CD8-positive, alpha-beta memory T cell (primary cell): ENCODE data around the gene CCBE1. TPM values are rescaled to one million over a fixed set of nuclear protein-coding genes. Genes with fewer than 3 reads are reported as not detected.

Experiments used
- CTCF ChIA-PET: fragments of 350-600 bp; sonication (Branson Sonifier 250); formaldehyde crosslinking; loops from one replicate; lab custom pipeline; 2021; ENCODE audit warnings: antibody characterized with exemption; lab: Charles Lee
- POLR2A ChIA-PET: fragments of 350-600 bp; sonication (Branson Sonifier 250); formaldehyde crosslinking; loops from one replicate; lab custom pipeline; 2021; ENCODE audit warnings: antibody characterized with exemption; lab: Charles Lee
- DNase-seq, 5 donors: peaks; one replicate each; pipeline versions ENCODE4 v3.0.0 to v3.0.0-alpha.2; 2020 to 2022; ENCODE audit warnings: mixed read lengths in 1 of 5
- H3K27ac ChIP-seq: one replicate; pipeline ENCODE4 v1.7.0; 2013; ENCODE audit warnings: low read depth, mild to moderate bottlenecking, low read length, moderate library complexity
- H3K27me3 ChIP-seq: 2 replicates; pipeline ENCODE4 v1.7.0; 2013; ENCODE audit warnings: low read length, mild to moderate bottlenecking; ENCODE audit not compliant: insufficient read depth, poor library complexity, severe bottlenecking
- H3K36me3 ChIP-seq: 2 replicates; pipeline ENCODE4 v1.7.0; 2013; ENCODE audit warnings: mild to moderate bottlenecking, low read length, moderate library complexity; ENCODE audit not compliant: insufficient read depth
- H3K4me1 ChIP-seq: 2 replicates; pipeline ENCODE4 v1.7.0; 2013; ENCODE audit warnings: mild to moderate bottlenecking, low read length, moderate library complexity; ENCODE audit not compliant: insufficient read depth
- H3K4me3 ChIP-seq: 2 replicates; pipeline ENCODE4 v1.7.0; 2013; ENCODE audit warnings: mild to moderate bottlenecking, low read length
- H3K9me3 ChIP-seq: 2 replicates; pipeline ENCODE4 v1.7.0; 2013; ENCODE audit warnings: mild to moderate bottlenecking, low read length
- H3K27ac Mint-ChIP-seq, 8 donors: one replicate each; pipeline ENCODE4 v1.8.0; 2020 to 2021; ENCODE audit warnings: mixed read lengths in 8 of 8, mild to moderate bottlenecking in 6 of 8, inconsistent platforms in 3 of 8, moderate library complexity in 3 of 8
- H3K27me3 Mint-ChIP-seq, 2 donors: one replicate each; pipeline ENCODE4 v1.8.0; 2020 to 2021; ENCODE audit warnings: mixed read lengths in 2 of 2, mild to moderate bottlenecking in 1 of 2, moderate library complexity in 1 of 2
- H3K36me3 Mint-ChIP-seq, 3 donors: one replicate each; pipeline ENCODE4 v1.8.0; 2020 to 2021; ENCODE audit warnings: mixed read lengths in 3 of 3, inconsistent platforms in 1 of 3, mild to moderate bottlenecking in 1 of 3
- H3K4me1 Mint-ChIP-seq, 3 donors: one replicate each; pipeline ENCODE4 v1.8.0; 2020 to 2021; ENCODE audit warnings: mixed read lengths in 3 of 3, inconsistent platforms in 1 of 3, mild to moderate bottlenecking in 1 of 3
- H3K4me3 Mint-ChIP-seq, 7 donors: one replicate each; pipeline ENCODE4 v1.8.0; 2020 to 2021; ENCODE audit warnings: mixed read lengths in 7 of 7, mild to moderate bottlenecking in 6 of 7, moderate library complexity in 4 of 7, inconsistent platforms in 2 of 7
- H3K9me3 Mint-ChIP-seq, 5 donors: one replicate each; pipeline ENCODE4 v1.8.0; 2020 to 2022; ENCODE audit warnings: mixed read lengths in 5 of 5, mild to moderate bottlenecking in 3 of 5, moderate library complexity in 2 of 5, inconsistent platforms in 1 of 5
- polyA plus RNA-seq: library from polyadenylated mRNA; unstranded; fragments of 300-500 nt; fragmentation: Illumina TruSeq; gene quantifications from one replicate; pipeline ENCODE4 v1.2.3, GENCODE V29; 2021
- total RNA-seq, 2 experiments: library from RNA; stranded (reverse); gene quantifications; one replicate each; pipeline ENCODE4 v1.2.3, GENCODE V29; 2021

The CCBE1 gene
- total and polyA plus RNA-seq, 3 experiments from 2014 or later, result not detected

GRCh38 chr18:59569390-59569791, 127.8 kb downstream of the CCBE1 start:
- Mint-ChIP-seq H3K36me3 (peaks cover 0 to 4% (median 0%) of the 10 kb centered on the region in 3 donors), H3K4me3 (no peak overlapping the region), H3K4me1 (no peaks in the 10 kb centered on the region), H3K27me3 (peaks cover 7% of the 10 kb centered on the region in 2 donors), H3K9me3 (peaks cover 0 to 4% (median 0%) of the 10 kb centered on the region in 5 donors), H3K27ac (no peak overlapping the region)
- no peak overlapping the region for H3K27ac ChIP-seq
- DNase-seq, result no peak
- H3K4me1 ChIP-seq, result no peaks in the 10 kb centered on the region
- CTCF ChIA-PET, result no interaction called here
- no peaks in the 10 kb centered on the region for H3K27me3 ChIP-seq
- no peak overlapping the region for H3K4me3 ChIP-seq
- H3K36me3 ChIP-seq, result no peaks in the 10 kb centered on the region
- H3K9me3 ChIP-seq, result no peaks in the 10 kb centered on the region
- POLR2A ChIA-PET, result no interaction called here

GRCh38 chr18:59567431-59567830, 129.8 kb downstream of the CCBE1 start:
- no peak for DNase-seq
- H3K27ac ChIP-seq, result no peak overlapping the region
- no peaks in the 10 kb centered on the region for H3K9me3 ChIP-seq
- Mint-ChIP-seq H3K9me3 (peaks cover 0 to 6% (median 0%) of the 10 kb centered on the region in 5 donors), H3K27me3 (peaks cover 7 to 9% of the 10 kb centered on the region in 2 donors), H3K36me3 (peaks cover 0 to 4% (median 0%) of the 10 kb centered on the region in 3 donors), H3K27ac (no peak overlapping the region), H3K4me3 (no peak overlapping the region), H3K4me1 (no peaks in the 10 kb centered on the region)
- no peak overlapping the region for H3K4me3 ChIP-seq
- POLR2A ChIA-PET, result no interaction called here
- no peaks in the 10 kb centered on the region for H3K4me1 ChIP-seq
- no peaks in the 10 kb centered on the region for H3K36me3 ChIP-seq
- no peaks in the 10 kb centered on the region for H3K27me3 ChIP-seq
- CTCF ChIA-PET, result no interaction called here

- H3K9me3 Mint-ChIP-seq, result peaks cover 0 to 8% (median 0%) of the 10 kb centered on the region in 5 donors
- no peaks in the 10 kb centered on the region for H3K9me3 ChIP-seq
- H3K36me3 Mint-ChIP-seq, result peaks cover 0 to 4% (median 0%) of the 10 kb centered on the region in 3 donors
- ChIA-PET CTCF (no interaction called here), POLR2A (no interaction called here)
- no peaks in the 10 kb centered on the region for H3K36me3 ChIP-seq
- no peaks in the 10 kb centered on the region for H3K4me1 ChIP-seq
- no peak overlapping the region for H3K4me3 ChIP-seq
- H3K27ac Mint-ChIP-seq, result no peak overlapping the region
- H3K4me1 Mint-ChIP-seq, result no peaks in the 10 kb centered on the region
- H3K27me3 ChIP-seq, result no peaks in the 10 kb centered on the region
- H3K4me3 Mint-ChIP-seq, result no peak overlapping the region
- DNase-seq, result no peak
- H3K27ac ChIP-seq, result no peak overlapping the region
- H3K27me3 Mint-ChIP-seq, result peaks cover 7 to 12% of the 10 kb centered on the region in 2 donors
These were observed 130.7 kb downstream of the CCBE1 start for GRCh38 chr18:59566533-59566971.

GRCh38 chr18:59565957-59566356, 131.3 kb downstream of the CCBE1 start:
- Mint-ChIP-seq H3K27me3 (peaks cover 7 to 12% of the 10 kb centered on the region in 2 donors), H3K36me3 (peaks cover 0 to 4% (median 0%) of the 10 kb centered on the region in 3 donors), H3K27ac (no peak overlapping the region), H3K4me1 (no peaks in the 10 kb centered on the region), H3K4me3 (no peak overlapping the region), H3K9me3 (peaks cover 0 to 8% (median 0%) of the 10 kb centered on the region in 5 donors)
- CTCF ChIA-PET, result no interaction called here
- no peaks in the 10 kb centered on the region for H3K27me3 ChIP-seq
- H3K9me3 ChIP-seq, result no peaks in the 10 kb centered on the region
- H3K36me3 ChIP-seq, result no peaks in the 10 kb centered on the region
- DNase-seq, result no peak
- POLR2A ChIA-PET, result no interaction called here
- H3K4me1 ChIP-seq, result no peaks in the 10 kb centered on the region
- no peak overlapping the region for H3K4me3 ChIP-seq
- no peak overlapping the region for H3K27ac ChIP-seq

- ChIA-PET POLR2A (no interaction called here), CTCF (no interaction called here)
- no peaks in the 10 kb centered on the region for H3K4me1 ChIP-seq
- H3K9me3 ChIP-seq, result no peaks in the 10 kb centered on the region
- no peak for DNase-seq
- Mint-ChIP-seq H3K9me3 (peaks cover 0 to 6% (median 0%) of the 10 kb centered on the region in 5 donors), H3K27me3 (peaks cover 7 to 8% of the 10 kb centered on the region in 2 donors), H3K36me3 (no peaks in the 10 kb centered on the region), H3K27ac (no peak overlapping the region), H3K4me1 (no peaks in the 10 kb centered on the region), H3K4me3 (no peak overlapping the region)
- no peak overlapping the region for H3K4me3 ChIP-seq
- no peak overlapping the region for H3K27ac ChIP-seq
- H3K27me3 ChIP-seq, result no peaks in the 10 kb centered on the region
- no peaks in the 10 kb centered on the region for H3K36me3 ChIP-seq
These were observed 132.7 kb downstream of the CCBE1 start for GRCh38 chr18:59564561-59564960.

- H3K9me3 Mint-ChIP-seq, result peaks cover 0 to 6% (median 0%) of the 10 kb centered on the region in 5 donors
- H3K4me3 Mint-ChIP-seq, result no peak overlapping the region
- no peaks in the 10 kb centered on the region for H3K36me3 Mint-ChIP-seq
- no peaks in the 10 kb centered on the region for H3K36me3 ChIP-seq
- H3K27me3 ChIP-seq, result no peaks in the 10 kb centered on the region
- H3K27ac ChIP-seq, result no peak overlapping the region
- H3K4me1 Mint-ChIP-seq, result no peaks in the 10 kb centered on the region
- no peaks in the 10 kb centered on the region for H3K9me3 ChIP-seq
- H3K27ac Mint-ChIP-seq, result no peak overlapping the region
- no peaks in the 10 kb centered on the region for H3K4me1 ChIP-seq
- no peak for DNase-seq
- ChIA-PET POLR2A (no interaction called here), CTCF (no interaction called here)
- H3K27me3 Mint-ChIP-seq, result peaks cover 0 to 7% of the 10 kb centered on the region in 2 donors
- no peak overlapping the region for H3K4me3 ChIP-seq
These were observed 133.9 kb downstream of the CCBE1 start for GRCh38 chr18:59563176-59563785.

GRCh38 chr18:59562751-59563150, 134.5 kb downstream of the CCBE1 start:
- Mint-ChIP-seq H3K27me3 (peaks cover 0 to 7% of the 10 kb centered on the region in 2 donors), H3K36me3 (no peaks in the 10 kb centered on the region), H3K4me1 (no peaks in the 10 kb centered on the region), H3K4me3 (no peak overlapping the region), H3K9me3 (peaks cover 0 to 6% (median 3%) of the 10 kb centered on the region in 5 donors), H3K27ac (no peak overlapping the region)
- no peak for DNase-seq
- no peak overlapping the region for H3K27ac ChIP-seq
- no peaks in the 10 kb centered on the region for H3K27me3 ChIP-seq
- H3K4me1 ChIP-seq, result no peaks in the 10 kb centered on the region
- ChIA-PET CTCF (no interaction called here), POLR2A (no interaction called here)
- no peak overlapping the region for H3K4me3 ChIP-seq
- no peaks in the 10 kb centered on the region for H3K9me3 ChIP-seq
- H3K36me3 ChIP-seq, result no peaks in the 10 kb centered on the region

GRCh38 chr18:59561612-59562011, 135.6 kb downstream of the CCBE1 start:
- H3K27me3 Mint-ChIP-seq, result peaks cover 0 to 7% of the 10 kb centered on the region in 2 donors
- ChIA-PET POLR2A (no interaction called here), CTCF (no interaction called here)
- Histone ChIP-seq H3K36me3 (no peaks in the 10 kb centered on the region), H3K27ac (no peak overlapping the region), H3K27me3 (no peaks in the 10 kb centered on the region), H3K4me1 (no peaks in the 10 kb centered on the region), H3K4me3 (no peak overlapping the region), H3K9me3 (no peaks in the 10 kb centered on the region)
- no peaks in the 10 kb centered on the region for H3K4me1 Mint-ChIP-seq
- no peak for DNase-seq
- H3K36me3 Mint-ChIP-seq, result no peaks in the 10 kb centered on the region
- no peak overlapping the region for H3K27ac Mint-ChIP-seq
- no peak overlapping the region for H3K4me3 Mint-ChIP-seq
- H3K9me3 Mint-ChIP-seq, result peaks cover 0 to 7% (median 4%) of the 10 kb centered on the region in 5 donors
